ENCODE results near the gene WDFY2. TPM values are rescaled to one million over a fixed set of nuclear protein-coding genes. Genes with fewer than 3 reads are reported as not detected.
A peak's percentile ranks its signal among the peaks of the same experiment; 100 is the strongest.
"Not testable (repeated sequence)": the region's sequence is repeated elsewhere in the genome, so short reads cannot be mapped to it uniquely, and the experiment has no call there.

WDFY2 gene
- total RNA-seq, 4 donors from 2014 or later, result 5.2 to 11.5 (median 8.5) TPM

DNA sequence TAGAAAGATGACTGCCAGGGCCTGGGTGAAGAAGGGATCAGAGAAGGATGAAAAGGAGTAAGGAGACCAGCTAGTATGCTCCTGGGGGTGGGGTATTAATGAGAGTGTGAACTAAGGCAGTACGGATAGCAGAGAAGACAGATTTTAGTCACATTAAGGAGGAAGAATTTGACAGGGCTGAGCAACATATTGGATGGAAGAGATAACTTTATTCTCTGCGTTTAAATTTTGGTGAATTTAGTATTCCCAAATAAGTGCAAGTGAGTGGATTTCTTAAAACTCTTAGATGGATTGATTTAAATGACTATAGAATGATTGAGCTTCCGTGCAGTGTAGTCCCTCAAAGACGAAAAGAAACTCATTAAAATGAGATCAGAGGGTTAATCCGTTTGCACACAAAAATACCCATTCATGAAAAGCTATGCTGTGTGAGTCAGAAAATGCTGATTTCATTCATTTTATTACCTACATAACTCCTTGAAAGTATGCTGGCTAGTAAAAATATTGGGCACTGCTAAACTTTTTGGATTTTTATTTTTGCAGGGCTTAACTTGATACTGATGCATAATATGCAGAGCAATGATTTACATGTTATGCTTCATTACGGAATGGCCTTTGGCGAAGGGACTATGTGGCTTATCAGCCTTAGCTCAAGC is 54.1 kb downstream of the WDFY2 start:
- Histone ChIP-seq H3K27me3 (no peaks in the 10 kb centered on the region), H3K9me3 (no peaks in the 10 kb centered on the region), H3K4me3 (no peak overlapping the region), H3K27ac (no peak overlapping the region), H3K4me1 (peaks cover 0 to 15% (median 3%) of the 10 kb centered on the region in 3 donors), H3K36me3 (no peaks in the 10 kb centered on the region)
- TF ChIP-seq, protein P1, sequence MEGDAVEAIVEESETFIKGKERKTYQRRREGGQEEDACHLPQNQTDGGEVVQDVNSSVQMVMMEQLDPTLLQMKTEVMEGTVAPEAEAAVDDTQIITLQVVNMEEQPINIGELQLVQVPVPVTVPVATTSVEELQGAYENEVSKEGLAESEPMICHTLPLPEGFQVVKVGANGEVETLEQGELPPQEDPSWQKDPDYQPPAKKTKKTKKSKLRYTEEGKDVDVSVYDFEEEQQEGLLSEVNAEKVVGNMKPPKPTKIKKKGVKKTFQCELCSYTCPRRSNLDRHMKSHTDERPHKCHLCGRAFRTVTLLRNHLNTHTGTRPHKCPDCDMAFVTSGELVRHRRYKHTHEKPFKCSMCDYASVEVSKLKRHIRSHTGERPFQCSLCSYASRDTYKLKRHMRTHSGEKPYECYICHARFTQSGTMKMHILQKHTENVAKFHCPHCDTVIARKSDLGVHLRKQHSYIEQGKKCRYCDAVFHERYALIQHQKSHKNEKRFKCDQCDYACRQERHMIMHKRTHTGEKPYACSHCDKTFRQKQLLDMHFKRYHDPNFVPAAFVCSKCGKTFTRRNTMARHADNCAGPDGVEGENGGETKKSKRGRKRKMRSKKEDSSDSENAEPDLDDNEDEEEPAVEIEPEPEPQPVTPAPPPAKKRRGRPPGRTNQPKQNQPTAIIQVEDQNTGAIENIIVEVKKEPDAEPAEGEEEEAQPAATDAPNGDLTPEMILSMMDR (IDR thresholded peaks at IDR 0.05), result no peak
- 67 to 78% methylated on average over 7 of the region's 7 CpGs for WGBS, 2 donors (ENCODE audit: low coverage in 1 of 2)
- no peak for ATAC-seq

DNA sequence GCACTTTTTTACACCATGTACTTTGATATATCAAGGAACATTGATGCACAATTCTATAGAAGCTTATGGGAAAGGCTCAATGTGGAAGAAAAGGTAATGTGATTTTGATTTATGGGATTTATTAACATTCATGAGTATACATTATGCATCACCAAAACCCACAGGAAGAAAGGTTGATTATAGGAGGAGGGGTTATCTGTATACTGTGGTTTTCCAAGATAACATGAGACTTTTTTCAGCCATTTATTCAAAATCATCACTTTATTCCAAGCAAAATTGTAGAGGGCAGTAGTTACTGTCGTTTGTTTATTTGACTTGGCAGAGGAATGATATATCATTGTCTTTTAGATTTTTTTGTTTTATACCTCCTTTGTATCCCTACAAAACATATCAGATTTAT is 54.9 kb downstream of the WDFY2 start:
- H3K27ac ChIP-seq, result no peak overlapping the region
- TF ChIP-seq, protein P1 (IDR thresholded peaks at IDR 0.05), result no peak
- TF ChIP-seq POLR2A (IDR thresholded peaks at IDR 0.05), result no peak
- TF ChIP-seq POLR2AphosphoS5 (IDR thresholded peaks at IDR 0.05), result no peak
- TF ChIP-seq EP300 (IDR thresholded peaks at IDR 0.05), result no peak
- no peaks in the 10 kb centered on the region for H3K27me3 ChIP-seq
- peaks cover 4 to 24% (median 6%) of the 10 kb centered on the region in 3 donors for H3K4me1 ChIP-seq
- no peak for ATAC-seq
- no peaks in the 10 kb centered on the region for H3K36me3 ChIP-seq
- WGBS, 2 donors (ENCODE audit: low coverage in 1 of 2), result 44 to 67% methylated on average over 1 of the region's 1 CpG
- H3K9me3 ChIP-seq, result no peaks in the 10 kb centered on the region
- no peak overlapping the region for H3K4me3 ChIP-seq

DNA sequence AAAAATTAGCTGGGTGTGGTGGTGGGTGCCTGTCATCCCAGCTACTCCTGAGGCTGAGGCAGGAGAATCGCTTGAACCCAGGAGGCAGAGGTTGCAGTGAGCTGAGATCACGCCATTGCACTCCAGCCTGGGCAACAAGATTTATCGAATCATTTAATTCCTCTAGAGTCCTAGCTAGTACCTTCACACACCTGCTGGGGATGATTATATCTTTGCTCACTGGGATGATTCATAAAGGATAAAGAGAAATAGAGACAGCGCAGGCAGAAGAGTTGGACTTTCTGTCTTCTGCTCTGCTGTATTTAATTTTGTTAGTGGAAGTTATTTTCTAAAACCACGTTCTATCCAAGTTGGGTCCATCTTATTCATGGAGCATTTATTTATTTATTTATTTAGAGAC is 56.4 kb downstream of the WDFY2 start:
- WGBS, 2 donors (ENCODE audit: low coverage in 1 of 2), result 97% methylated on average over 4 of the region's 5 CpGs
- H3K4me3 ChIP-seq, H3K9me3 ChIP-seq, H3K27ac ChIP-seq, H3K36me3 ChIP-seq, ATAC-seq, H3K27me3 ChIP-seq: not testable (repeated sequence)
- H3K4me1 ChIP-seq, result peaks cover 7 to 39% (median 12%) of the 10 kb centered on the region in 3 donors

DNA sequence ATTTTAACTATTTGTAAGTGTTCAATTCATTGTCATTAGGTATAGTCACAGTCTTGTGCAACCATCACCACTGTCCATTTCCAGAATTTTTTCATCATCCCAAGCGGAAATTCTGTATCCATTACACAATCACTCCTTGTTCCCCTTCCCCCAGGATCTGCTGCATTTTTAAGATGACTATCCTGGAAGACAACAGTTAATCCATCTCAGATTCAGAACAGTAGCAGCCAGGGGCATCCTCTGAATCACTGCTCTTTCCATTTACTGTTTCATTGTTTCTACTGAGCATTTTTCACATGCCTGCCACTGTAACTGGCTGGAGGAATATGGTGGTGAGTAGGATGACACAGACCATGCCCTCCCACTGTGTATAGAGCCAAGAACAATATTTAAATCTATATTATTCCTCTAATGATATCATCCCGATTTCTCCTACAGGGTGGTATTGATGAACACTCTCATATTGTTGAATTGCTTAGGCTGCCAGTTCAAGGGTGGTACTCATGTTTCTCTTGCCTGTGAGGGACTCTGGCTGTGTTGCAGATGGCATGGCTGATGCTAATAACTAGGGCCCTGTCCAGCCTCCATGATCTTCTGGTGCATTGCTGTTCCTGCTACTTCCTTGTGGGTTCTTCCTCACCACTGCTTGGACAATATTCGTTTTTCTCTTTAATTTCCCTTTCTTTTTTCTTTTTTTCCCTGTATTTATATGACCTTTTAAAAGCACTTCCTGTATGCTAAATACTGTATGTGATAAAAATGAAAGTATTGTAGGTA is 59.0 kb downstream of the WDFY2 start:
- 62 to 77% methylated on average over 2 to 3 of the region's 3 CpGs for WGBS, 2 donors (ENCODE audit: low coverage in 1 of 2)
- H3K27ac ChIP-seq, result no peak overlapping the region
- H3K36me3 ChIP-seq, result no peaks in the 10 kb centered on the region
- H3K4me1 ChIP-seq, result peaks cover 7 to 36% (median 15%) of the 10 kb centered on the region in 3 donors
- H3K4me3 ChIP-seq, result no peak overlapping the region
- TF ChIP-seq EP300 (IDR thresholded peaks at IDR 0.05) (no peak), POLR2AphosphoS5 (IDR thresholded peaks at IDR 0.05) (no peak), POLR2A (IDR thresholded peaks at IDR 0.05) (no peak)
- TF ChIP-seq, protein P1 (IDR thresholded peaks at IDR 0.05), result no peak
- ATAC-seq, result peak; percentile 25
- no peaks in the 10 kb centered on the region for H3K9me3 ChIP-seq
- no peaks in the 10 kb centered on the region for H3K27me3 ChIP-seq

DNA sequence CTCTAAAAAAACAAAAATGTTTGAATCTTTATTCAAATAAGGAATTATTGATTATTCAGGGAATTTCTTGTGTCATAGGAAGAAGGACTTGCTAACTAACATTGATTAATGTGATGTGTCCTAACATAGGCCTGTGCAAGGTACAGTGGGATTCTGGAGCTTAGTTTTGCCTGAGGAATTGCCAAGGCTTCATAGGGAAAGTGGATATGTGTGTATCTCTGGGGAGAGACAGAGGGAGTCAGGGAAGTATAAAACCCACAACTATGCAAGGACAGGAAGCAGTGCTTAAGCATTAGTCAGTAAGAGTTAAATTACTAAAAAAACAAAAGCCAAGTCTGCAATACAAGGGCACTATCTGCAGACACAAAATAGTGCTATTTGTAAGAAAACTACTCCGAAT is 59.6 kb downstream of the WDFY2 start:
- H3K4me3 ChIP-seq, result no peak overlapping the region
- peaks cover 7 to 36% (median 15%) of the 10 kb centered on the region in 3 donors for H3K4me1 ChIP-seq
- no peak for ATAC-seq
- H3K36me3 ChIP-seq, result no peaks in the 10 kb centered on the region
- H3K9me3 ChIP-seq, result no peaks in the 10 kb centered on the region
- TF ChIP-seq POLR2AphosphoS5 (IDR thresholded peaks at IDR 0.05), result no peak
- no peak for TF ChIP-seq POLR2A (IDR thresholded peaks at IDR 0.05)
- TF ChIP-seq EP300 (IDR thresholded peaks at IDR 0.05), result no peak
- TF ChIP-seq, protein P1 (IDR thresholded peaks at IDR 0.05), result no peak
- no peaks in the 10 kb centered on the region for H3K27me3 ChIP-seq
- 61 to 92% methylated on average over 1 of the region's 1 CpG for WGBS, 2 donors (ENCODE audit: low coverage in 1 of 2)
- no peak overlapping the region for H3K27ac ChIP-seq
